HEK293T (cell line): ENCODE data around the gene IL20RA.

Experiments
- BHLHE40 ChIP-seq: fragments of 450-650 bp; IDR thresholded peaks from 2 replicates; pipeline ENCODE4 v1.6.1; 2016; ENCODE audit warnings: mild to moderate bottlenecking, moderate library complexity, borderline replicate concordance
- FOXA1 ChIP-seq: fragments of 450-650 bp; IDR thresholded peaks from 2 replicates; pipeline ENCODE4 v1.6.1; 2016; ENCODE audit warnings: mild to moderate bottlenecking
- FOXK2 ChIP-seq: fragments of 450-650 bp; IDR thresholded peaks from 2 replicates; pipeline ENCODE4 v1.6.1; 2016; ENCODE audit warnings: mild to moderate bottlenecking
- FOXM1 ChIP-seq: fragments of 450-650 bp; IDR thresholded peaks from 2 replicates; pipeline ENCODE4 v1.6.1; 2017; ENCODE audit warnings: mild to moderate bottlenecking, borderline replicate concordance
- HDGF ChIP-seq: fragments of 450-650 bp; IDR thresholded peaks from 2 replicates; pipeline ENCODE4 v1.6.1; 2017; ENCODE audit warnings: antibody characterized with exemption, borderline replicate concordance
- LEF1 ChIP-seq: fragments of 450-650 bp; IDR thresholded peaks from 2 replicates; pipeline ENCODE4 v1.6.1; 2017; ENCODE audit warnings: mild to moderate bottlenecking, borderline replicate concordance
- SP1 ChIP-seq: fragments of 450-650 bp; IDR thresholded peaks from 2 replicates; pipeline ENCODE4 v1.6.1; 2017
- SUZ12 ChIP-seq: fragments of 450-650 bp; IDR thresholded peaks from 2 replicates; pipeline ENCODE4 v1.6.1; 2016; ENCODE audit warnings: mild to moderate bottlenecking
- TARDBP ChIP-seq: fragments of 450-650 bp; IDR thresholded peaks from 2 replicates; pipeline ENCODE4 v1.6.1; 2016

GRCh38 chr6:136991646-136992045 lies 53.1 kb downstream of the IL20RA start:
- TF ChIP-seq FOXA1: no peak
- TF ChIP-seq FOXK2: no peak
- TF ChIP-seq SUZ12: no peak
- no peak for TF ChIP-seq TARDBP
- TF ChIP-seq FOXM1: no peak
- TF ChIP-seq LEF1: no peak
- no peak for TF ChIP-seq HDGF
- TF ChIP-seq SP1: no peak
- TF ChIP-seq BHLHE40: no peak
